Mammary epithelial cell (primary cell): Measurements from ENCODE around the gene MANEAL.
"Not testable (repeated sequence)": the region's sequence is repeated elsewhere in the genome, so short reads cannot be mapped to it uniquely, and the experiment has no call there.

ENCODE experiments used
- CTCF ChIP-seq, 2 donors: IDR thresholded peaks in 1 of 2; conservative IDR thresholded peaks in 1 of 2; 2 replicates each; pipeline ENCODE4 v1.5.1; 2011 to 2012; ENCODE audit warnings: inconsistent platforms in 2 of 2, low read length in 2 of 2, mild to moderate bottlenecking in 2 of 2, control low read depth in 1 of 2, low read depth in 1 of 2; ENCODE audit not compliant: insufficient read depth in 1 of 2; ENCODE audit errors: extremely low read depth in 1 of 2
- EZH2 ChIP-seq: IDR thresholded peaks from 2 replicates; pipeline ENCODE4 v1.6.1; 2012; ENCODE audit warnings: low read length, inconsistent platforms, borderline replicate concordance

- not testable (repeated sequence) for TF ChIP-seq CTCF (conservative IDR thresholded peaks at IDR 0.05 in 1 of 2, IDR thresholded peaks at IDR 0.05 in 1 of 2; ENCODE audit: extremely low read depth in 1 of 2, insufficient read depth in 1 of 2, low read depth in 1 of 2, low read length in 2 of 2); EZH2
Measured at GRCh38 chr1:37771440-37771839, 22.2 kb upstream of the MANEAL start.
